ENCODE data around the gene ERRFI1. TPM values are rescaled to one million over a fixed set of nuclear protein-coding genes. Genes with fewer than 3 reads are reported as not detected.
A peak's percentile ranks its signal among the peaks of the same experiment; 100 is the strongest.
"Not testable (repeated sequence)": the region's sequence is repeated elsewhere in the genome, so short reads cannot be mapped to it uniquely, and the experiment has no call there.

ERRFI1 gene
- 8.6 and 9.2 TPM in 2 replicates for total RNA-seq (2014; rRNA removed; shearing (Covaris generic))
- polyA plus RNA-seq (2015; cell fraction: cytosol; rRNA removed): 34.8 and 38.1 TPM in 2 replicates
- 29.7 and 37.4 TPM in 2 replicates for polyA plus RNA-seq (2015; cell fraction: nucleus; rRNA removed)

- peak; percentile 84 for DNase-seq (ENCODE audit: low read depth, low spot score)
- in situ Hi-C loops (cut with HindIII; ENCODE audit: low pct_unique_long_range_greater_than_20kb, low sequenced_read_pairs): no loop called here
Measured at GRCh38 chr1:8026153-8026975, at the start of gene ERRFI1. Gene ERRFI1, minus strand, starts transcription at chr1:8026309. Its CDS starts 10,690 bp downstream, at chr1:8015619.

GRCh38 chr1:8075511-8076051, 49.5 kb upstream of the ERRFI1 start:
- DNase-seq (ENCODE audit: low read depth, low spot score): no peak
- in situ Hi-C loops (cut with HindIII; ENCODE audit: low pct_unique_long_range_greater_than_20kb, low sequenced_read_pairs): no loop called here

- in situ Hi-C loops (cut with HindIII; ENCODE audit: low pct_unique_long_range_greater_than_20kb, low sequenced_read_pairs): no loop called here
- DNase-seq (ENCODE audit: low read depth, low spot score): no peak
Measured at GRCh38 chr1:8073112-8073855, 47.2 kb upstream of the ERRFI1 start.

GRCh38 chr1:8070381-8070811, 44.3 kb upstream of the ERRFI1 start:
- DNase-seq (ENCODE audit: low read depth, low spot score): no peak
- in situ Hi-C loops (cut with HindIII; ENCODE audit: low pct_unique_long_range_greater_than_20kb, low sequenced_read_pairs): no loop called here

GRCh38 chr1:8069614-8070320, 43.7 kb upstream of the ERRFI1 start:
- in situ Hi-C loops (cut with HindIII; ENCODE audit: low pct_unique_long_range_greater_than_20kb, low sequenced_read_pairs); DNase-seq (ENCODE audit: low read depth, low spot score): not testable (repeated sequence)

GRCh38 chr1:8065369-8065768, 39.3 kb upstream of the ERRFI1 start:
- DNase-seq (ENCODE audit: low read depth, low spot score): no peak
- in situ Hi-C loops (cut with HindIII; ENCODE audit: low pct_unique_long_range_greater_than_20kb, low sequenced_read_pairs): no loop called here

GRCh38 chr1:8063298-8064036, 37.4 kb upstream of the ERRFI1 start:
- in situ Hi-C loops (cut with HindIII; ENCODE audit: low pct_unique_long_range_greater_than_20kb, low sequenced_read_pairs): no loop called here
- no peak for DNase-seq (ENCODE audit: low read depth, low spot score)

- in situ Hi-C loops (cut with HindIII; ENCODE audit: low pct_unique_long_range_greater_than_20kb, low sequenced_read_pairs): no loop called here
Measured at GRCh38 chr1:8062861-8063260, 36.8 kb upstream of the ERRFI1 start.

GRCh38 chr1:8061673-8062386, 35.7 kb upstream of the ERRFI1 start:
- in situ Hi-C loops (cut with HindIII; ENCODE audit: low pct_unique_long_range_greater_than_20kb, low sequenced_read_pairs): no loop called here
- no peak for DNase-seq (ENCODE audit: low read depth, low spot score)

More at GRCh38 chr1:8062861-8063260, 36.8 kb upstream of the ERRFI1 start:
- DNase-seq (ENCODE audit: low read depth, low spot score): no peak

- in situ Hi-C loops (cut with HindIII; ENCODE audit: low pct_unique_long_range_greater_than_20kb, low sequenced_read_pairs): no loop called here
- no peak for DNase-seq (ENCODE audit: low read depth, low spot score)
Measured at GRCh38 chr1:8061210-8061609, 35.1 kb upstream of the ERRFI1 start.

- in situ Hi-C loops (cut with HindIII; ENCODE audit: low pct_unique_long_range_greater_than_20kb, low sequenced_read_pairs): no loop called here
- no peak for DNase-seq (ENCODE audit: low read depth, low spot score)
Measured at GRCh38 chr1:8059161-8059622, 33.1 kb upstream of the ERRFI1 start.

GRCh38 chr1:8057779-8058178, 31.7 kb upstream of the ERRFI1 start:
- DNase-seq (ENCODE audit: low read depth, low spot score); in situ Hi-C loops (cut with HindIII; ENCODE audit: low pct_unique_long_range_greater_than_20kb, low sequenced_read_pairs): not testable (repeated sequence)

GRCh38 chr1:8055973-8056372, 29.9 kb upstream of the ERRFI1 start:
- DNase-seq (ENCODE audit: low read depth, low spot score): no peak
- in situ Hi-C loops (cut with HindIII; ENCODE audit: low pct_unique_long_range_greater_than_20kb, low sequenced_read_pairs): no loop called here

GRCh38 chr1:8053878-8054567, 27.9 kb upstream of the ERRFI1 start:
- in situ Hi-C loops (cut with HindIII; ENCODE audit: low pct_unique_long_range_greater_than_20kb, low sequenced_read_pairs): no loop called here

GRCh38 chr1:8051650-8052049, 25.5 kb upstream of the ERRFI1 start:
- in situ Hi-C loops (cut with HindIII; ENCODE audit: low pct_unique_long_range_greater_than_20kb, low sequenced_read_pairs): no loop called here

More at GRCh38 chr1:8053878-8054567, 27.9 kb upstream of the ERRFI1 start:
- no peak for DNase-seq (ENCODE audit: low read depth, low spot score)

GRCh38 chr1:8049229-8049628, 23.1 kb upstream of the ERRFI1 start:
- DNase-seq (ENCODE audit: low read depth, low spot score); in situ Hi-C loops (cut with HindIII; ENCODE audit: low pct_unique_long_range_greater_than_20kb, low sequenced_read_pairs): not testable (repeated sequence)

More at GRCh38 chr1:8051650-8052049, 25.5 kb upstream of the ERRFI1 start:
- DNase-seq (ENCODE audit: low read depth, low spot score): no peak
